ENCODE data around the gene SULT1C3.

DNA sequence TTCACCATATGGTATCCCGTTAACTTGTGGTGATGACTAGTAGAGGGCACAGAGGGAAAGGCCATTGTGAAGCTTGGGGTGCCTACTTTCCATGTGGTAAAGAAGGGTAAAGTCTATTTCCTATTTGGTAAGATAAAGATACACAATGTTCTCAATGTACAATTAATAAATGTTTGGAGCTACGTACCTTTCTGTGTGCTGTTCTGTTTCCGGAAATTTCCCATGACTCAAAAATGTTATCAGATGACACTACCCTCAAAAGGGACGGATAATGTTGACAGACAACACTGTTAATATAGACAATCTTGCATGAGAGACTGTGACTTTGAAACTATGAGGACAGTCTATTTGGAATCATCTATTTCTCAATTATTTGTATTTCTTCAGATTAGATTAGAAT is 4.2 kb upstream of the SULT1C3 start:
- TF ChIP-seq POLR2A (IDR thresholded peaks at IDR 0.05) (no peak), POLR2AphosphoS5 (IDR thresholded peaks at IDR 0.05) (no peak)
- TF ChIP-seq, protein P1, sequence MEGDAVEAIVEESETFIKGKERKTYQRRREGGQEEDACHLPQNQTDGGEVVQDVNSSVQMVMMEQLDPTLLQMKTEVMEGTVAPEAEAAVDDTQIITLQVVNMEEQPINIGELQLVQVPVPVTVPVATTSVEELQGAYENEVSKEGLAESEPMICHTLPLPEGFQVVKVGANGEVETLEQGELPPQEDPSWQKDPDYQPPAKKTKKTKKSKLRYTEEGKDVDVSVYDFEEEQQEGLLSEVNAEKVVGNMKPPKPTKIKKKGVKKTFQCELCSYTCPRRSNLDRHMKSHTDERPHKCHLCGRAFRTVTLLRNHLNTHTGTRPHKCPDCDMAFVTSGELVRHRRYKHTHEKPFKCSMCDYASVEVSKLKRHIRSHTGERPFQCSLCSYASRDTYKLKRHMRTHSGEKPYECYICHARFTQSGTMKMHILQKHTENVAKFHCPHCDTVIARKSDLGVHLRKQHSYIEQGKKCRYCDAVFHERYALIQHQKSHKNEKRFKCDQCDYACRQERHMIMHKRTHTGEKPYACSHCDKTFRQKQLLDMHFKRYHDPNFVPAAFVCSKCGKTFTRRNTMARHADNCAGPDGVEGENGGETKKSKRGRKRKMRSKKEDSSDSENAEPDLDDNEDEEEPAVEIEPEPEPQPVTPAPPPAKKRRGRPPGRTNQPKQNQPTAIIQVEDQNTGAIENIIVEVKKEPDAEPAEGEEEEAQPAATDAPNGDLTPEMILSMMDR (IDR thresholded peaks at IDR 0.05) = no peak
